Measurements from ENCODE around the gene FIBP.

FIBP gene

GRCh38 chr11:65872586-65873317 is 15.5 kb downstream of the FIBP start, which contains the start of gene EFEMP2:
Gene EFEMP2, minus strand, starts transcription at chr11:65872800. Its CDS starts 446 bp downstream, at chr11:65872354.
- Histone ChIP-seq H3K27ac (peak within 1 kb of the TSS; percentile 76), H3K27me3 (no peaks in the 10 kb centered on the region), H3K36me3 (peaks cover 7% of the 10 kb centered on the region), H3K4me3 (ENCODE audit: low read depth in 1 of 2, low read length in 1 of 2) (peak within 1 kb of the TSS; percentile 91), H3K9me3 (no peaks in the 10 kb centered on the region), H3K4me1 (ENCODE audit: control insufficient read depth in 1 of 2, insufficient read depth in 1 of 2, low read depth in 1 of 2, low read length in 1 of 2) (peaks cover 36 to 41% of the 10 kb centered on the region in 2 experiments)
- TF ChIP-seq, protein P1, sequence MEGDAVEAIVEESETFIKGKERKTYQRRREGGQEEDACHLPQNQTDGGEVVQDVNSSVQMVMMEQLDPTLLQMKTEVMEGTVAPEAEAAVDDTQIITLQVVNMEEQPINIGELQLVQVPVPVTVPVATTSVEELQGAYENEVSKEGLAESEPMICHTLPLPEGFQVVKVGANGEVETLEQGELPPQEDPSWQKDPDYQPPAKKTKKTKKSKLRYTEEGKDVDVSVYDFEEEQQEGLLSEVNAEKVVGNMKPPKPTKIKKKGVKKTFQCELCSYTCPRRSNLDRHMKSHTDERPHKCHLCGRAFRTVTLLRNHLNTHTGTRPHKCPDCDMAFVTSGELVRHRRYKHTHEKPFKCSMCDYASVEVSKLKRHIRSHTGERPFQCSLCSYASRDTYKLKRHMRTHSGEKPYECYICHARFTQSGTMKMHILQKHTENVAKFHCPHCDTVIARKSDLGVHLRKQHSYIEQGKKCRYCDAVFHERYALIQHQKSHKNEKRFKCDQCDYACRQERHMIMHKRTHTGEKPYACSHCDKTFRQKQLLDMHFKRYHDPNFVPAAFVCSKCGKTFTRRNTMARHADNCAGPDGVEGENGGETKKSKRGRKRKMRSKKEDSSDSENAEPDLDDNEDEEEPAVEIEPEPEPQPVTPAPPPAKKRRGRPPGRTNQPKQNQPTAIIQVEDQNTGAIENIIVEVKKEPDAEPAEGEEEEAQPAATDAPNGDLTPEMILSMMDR (IDR thresholded peaks at IDR 0.05) = no peak

DNA sequence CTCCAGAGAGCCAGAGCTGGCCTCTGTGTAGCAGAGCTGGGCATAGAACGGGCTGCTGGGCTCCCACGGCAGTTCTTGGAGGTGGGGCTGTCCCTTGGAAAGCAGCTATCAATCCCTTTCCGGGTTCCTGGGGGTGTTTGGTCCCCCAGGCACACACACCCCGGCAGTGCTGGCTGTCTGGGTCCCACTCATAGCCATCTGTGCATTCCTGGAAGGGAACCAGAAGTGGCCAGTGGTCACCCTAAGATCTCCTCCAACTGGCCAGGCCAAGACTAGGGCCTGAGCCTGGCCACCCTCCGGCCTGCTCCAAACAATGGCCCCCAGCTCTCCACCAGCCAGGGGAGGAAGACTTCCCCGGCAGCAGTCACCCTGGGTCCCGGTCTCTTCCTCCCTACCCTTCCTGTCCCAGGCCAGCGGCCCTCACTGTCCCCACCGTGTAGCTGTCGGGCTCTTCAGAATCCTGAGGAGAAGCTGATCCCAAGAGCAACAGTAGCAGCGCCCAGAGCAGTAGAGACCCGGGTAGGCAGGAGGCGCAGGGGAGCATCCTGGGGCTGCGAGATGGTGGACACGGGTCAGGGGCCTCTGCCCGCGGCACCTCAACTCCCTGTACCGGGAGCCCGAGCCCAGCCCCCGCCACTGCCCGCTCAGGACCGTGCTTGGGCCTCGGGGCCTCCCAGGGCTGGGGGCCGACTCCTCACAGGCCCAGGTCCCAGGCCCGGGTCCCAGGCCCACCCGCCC is 16.3 kb downstream of the FIBP start:
- Histone ChIP-seq H3K27ac (peak overlapping the region; percentile 76), H3K9me3 (no peaks in the 10 kb centered on the region)
- TF ChIP-seq, protein P1 (IDR thresholded peaks at IDR 0.05) = no peak

DNA sequence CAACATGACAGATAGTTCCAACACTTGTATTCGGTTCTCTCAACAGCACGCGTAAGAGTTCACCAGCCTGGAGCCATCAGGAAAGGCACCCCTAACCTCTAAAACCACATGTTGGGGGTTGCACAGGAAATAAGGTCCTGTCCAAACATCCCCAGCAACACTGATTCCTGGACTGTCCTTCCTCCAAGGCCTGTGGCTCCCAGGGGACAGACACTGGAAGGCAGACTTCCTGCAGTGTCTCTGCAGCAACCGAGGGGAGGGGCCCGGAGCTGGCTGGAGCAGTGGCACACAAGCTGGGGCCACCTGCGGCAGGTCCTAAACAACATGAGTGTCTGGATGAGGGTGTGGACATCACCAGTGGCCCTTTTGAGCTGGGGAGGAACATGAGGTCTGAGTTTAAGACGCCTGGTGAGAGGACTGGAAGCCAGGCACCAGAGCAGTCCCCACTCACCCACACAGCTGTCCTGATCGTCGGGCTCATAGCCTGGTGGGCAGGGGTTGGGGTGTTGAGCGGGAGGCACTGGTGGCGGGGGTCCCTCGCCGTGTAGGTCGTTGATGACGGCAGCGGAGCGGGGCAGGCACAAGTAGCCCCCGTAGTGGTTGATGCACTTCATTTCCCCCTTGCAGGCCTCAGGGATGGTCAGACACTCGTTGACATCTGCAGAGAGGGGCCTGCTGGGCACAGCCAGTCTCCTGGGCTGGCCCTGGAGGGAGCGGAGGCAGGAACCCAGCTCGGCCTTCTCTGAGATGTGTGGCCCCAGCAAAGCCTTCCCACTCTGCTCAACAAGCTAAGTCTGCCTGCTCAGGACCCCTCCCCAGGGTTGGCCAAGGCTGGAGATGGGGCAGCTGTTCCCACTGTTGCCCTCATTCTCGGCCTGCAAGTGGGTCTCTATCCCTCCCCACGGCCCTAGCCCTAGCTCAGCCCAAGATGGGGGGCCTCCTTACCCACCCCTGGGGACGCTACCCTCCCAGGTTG is 17.3 kb downstream of the FIBP start:
- peaks cover 23% of the 10 kb centered on the region for H3K36me3 ChIP-seq
- H3K27me3 ChIP-seq = no peaks in the 10 kb centered on the region
- TF ChIP-seq, protein P1 (IDR thresholded peaks at IDR 0.05) = no peak
- H3K4me3 ChIP-seq (ENCODE audit: low read depth in 1 of 2, low read length in 1 of 2) = no peak overlapping the region
- H3K9me3 ChIP-seq = no peaks in the 10 kb centered on the region
- peaks cover 43 to 45% of the 10 kb centered on the region in 2 experiments for H3K4me1 ChIP-seq (ENCODE audit: control insufficient read depth in 1 of 2, insufficient read depth in 1 of 2, low read depth in 1 of 2, low read length in 1 of 2)
- peak overlapping the region; percentile 76 for H3K27ac ChIP-seq

More for the DNA sequence above, 16.3 kb downstream of the FIBP start:
- Histone ChIP-seq H3K36me3 (peaks cover 15% of the 10 kb centered on the region), H3K4me1 (ENCODE audit: control insufficient read depth in 1 of 2, insufficient read depth in 1 of 2, low read depth in 1 of 2, low read length in 1 of 2) (peaks cover 43 to 45% of the 10 kb centered on the region in 2 experiments), H3K27me3 (no peaks in the 10 kb centered on the region), H3K4me3 (ENCODE audit: low read depth in 1 of 2, low read length in 1 of 2) (peak overlapping the region; percentile 12 to 91)

DNA sequence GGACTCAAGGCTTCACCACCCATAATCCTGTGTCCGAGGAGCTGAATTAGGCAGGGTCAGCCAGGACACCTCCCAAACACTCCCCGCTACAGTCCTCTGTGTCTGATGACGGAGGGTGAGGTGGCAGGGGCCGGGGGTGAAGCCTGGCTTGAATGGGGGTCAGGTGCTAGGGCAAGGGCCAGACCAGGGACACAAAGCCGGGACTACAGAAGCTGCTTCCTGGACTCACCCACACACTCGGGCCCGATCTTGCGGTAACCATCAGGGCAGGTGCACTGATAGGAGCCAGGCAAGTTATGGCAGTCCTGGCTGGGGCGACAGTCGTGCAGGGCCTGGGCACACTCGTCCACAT is 18.0 kb downstream of the FIBP start:
- TF ChIP-seq, protein P1 (IDR thresholded peaks at IDR 0.05) = no peak
- H3K9me3 ChIP-seq = no peaks in the 10 kb centered on the region
- no peak overlapping the region for H3K4me3 ChIP-seq (ENCODE audit: low read depth in 1 of 2, low read length in 1 of 2)
- no peaks in the 10 kb centered on the region for H3K27me3 ChIP-seq
- peaks cover 30% of the 10 kb centered on the region for H3K36me3 ChIP-seq
- peaks cover 43 to 45% of the 10 kb centered on the region in 2 experiments for H3K4me1 ChIP-seq (ENCODE audit: control insufficient read depth in 1 of 2, insufficient read depth in 1 of 2, low read depth in 1 of 2, low read length in 1 of 2)
- H3K27ac ChIP-seq = no peak overlapping the region

GRCh38 chr11:65869643-65870306 is 18.5 kb downstream of the FIBP start:
- H3K27ac ChIP-seq = no peak overlapping the region
- no peaks in the 10 kb centered on the region for H3K9me3 ChIP-seq
- H3K27me3 ChIP-seq = no peaks in the 10 kb centered on the region
- TF ChIP-seq, protein P1 (IDR thresholded peaks at IDR 0.05) = no peak
- no peak overlapping the region for H3K4me3 ChIP-seq (ENCODE audit: low read depth in 1 of 2, low read length in 1 of 2)
- peaks cover 43 to 45% of the 10 kb centered on the region in 2 experiments for H3K4me1 ChIP-seq (ENCODE audit: control insufficient read depth in 1 of 2, insufficient read depth in 1 of 2, low read depth in 1 of 2, low read length in 1 of 2)
- peaks cover 35% of the 10 kb centered on the region for H3K36me3 ChIP-seq

Data from neutrophil (primary cell).